NCI-H187 treated with DMSO at 0.1 percent for 48 hours (cell line): ENCODE measurements around the gene HDAC8.
"Not testable (repeated sequence)": the region's sequence is repeated elsewhere in the genome, so short reads cannot be mapped to it uniquely, and the experiment has no call there.

Experiments
- DNase-seq: peaks from one replicate; lab custom pipeline; 2025; lab: John Stamatoyannopoulos, UW

Gene HDAC8

DNA sequence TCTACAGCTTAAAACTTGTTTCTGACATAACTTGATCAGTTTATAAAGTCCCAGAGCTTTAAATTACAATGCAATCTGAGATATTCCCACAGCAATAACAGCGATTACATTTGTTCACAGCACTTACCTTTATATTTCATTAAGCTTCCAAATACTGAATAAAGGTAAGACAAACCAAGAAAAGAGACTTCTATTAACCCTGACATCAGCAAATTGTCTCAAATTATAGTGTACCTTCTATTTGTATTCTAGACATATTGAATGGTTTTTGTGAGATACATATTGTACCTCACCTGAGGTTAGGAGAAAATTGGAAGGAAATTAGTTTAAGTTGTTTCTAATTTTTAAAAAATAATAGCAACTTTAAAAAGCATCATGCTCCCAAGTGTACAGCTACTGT, 111.9 kb downstream of the HDAC8 start:
- no peak for DNase-seq

- DNase-seq = not testable (repeated sequence)
These were observed 123.6 kb downstream of the HDAC8 start for GRCh38 chrX:72449034-72449433.

DNA sequence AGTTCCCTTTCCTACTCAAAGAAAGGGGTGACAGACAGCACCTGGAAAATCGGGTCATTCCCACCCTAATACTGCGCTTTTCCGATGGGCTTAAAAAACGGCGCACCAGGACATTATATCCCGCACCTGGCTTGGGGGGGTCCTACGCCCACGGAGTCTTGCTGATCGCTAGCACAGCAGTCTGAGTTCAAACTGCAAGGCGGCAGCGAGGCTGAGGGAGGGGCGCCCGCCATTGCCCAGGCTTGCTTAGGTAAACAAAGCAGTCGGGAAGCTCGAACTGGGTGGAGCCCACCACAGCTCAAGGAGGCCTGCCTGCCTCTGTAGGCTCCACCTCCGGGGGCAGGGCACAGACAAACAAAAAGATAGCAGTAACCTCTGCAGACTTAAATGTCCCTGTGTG, 131.9 kb downstream of the HDAC8 start:
- not testable (repeated sequence) for DNase-seq

DNA sequence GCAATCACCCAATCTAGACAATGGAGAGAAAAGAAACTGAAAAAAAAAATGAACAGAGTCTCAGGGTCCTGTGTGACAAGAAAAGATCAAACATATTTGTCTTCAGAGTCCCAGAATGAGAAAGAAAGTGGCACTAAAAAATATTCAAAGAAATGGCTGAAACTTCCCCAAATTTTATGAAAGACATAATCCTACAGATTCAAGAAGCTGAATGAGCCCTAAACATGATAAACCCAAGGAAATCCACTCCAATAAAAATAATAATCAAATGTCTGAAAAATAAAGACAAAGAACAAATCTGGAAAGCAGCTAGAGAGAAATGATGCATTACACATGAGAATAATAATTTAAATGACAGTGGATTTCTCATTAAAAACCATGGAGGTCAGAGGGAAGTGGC, 136.6 kb downstream of the HDAC8 start:
- no peak for DNase-seq

DNA sequence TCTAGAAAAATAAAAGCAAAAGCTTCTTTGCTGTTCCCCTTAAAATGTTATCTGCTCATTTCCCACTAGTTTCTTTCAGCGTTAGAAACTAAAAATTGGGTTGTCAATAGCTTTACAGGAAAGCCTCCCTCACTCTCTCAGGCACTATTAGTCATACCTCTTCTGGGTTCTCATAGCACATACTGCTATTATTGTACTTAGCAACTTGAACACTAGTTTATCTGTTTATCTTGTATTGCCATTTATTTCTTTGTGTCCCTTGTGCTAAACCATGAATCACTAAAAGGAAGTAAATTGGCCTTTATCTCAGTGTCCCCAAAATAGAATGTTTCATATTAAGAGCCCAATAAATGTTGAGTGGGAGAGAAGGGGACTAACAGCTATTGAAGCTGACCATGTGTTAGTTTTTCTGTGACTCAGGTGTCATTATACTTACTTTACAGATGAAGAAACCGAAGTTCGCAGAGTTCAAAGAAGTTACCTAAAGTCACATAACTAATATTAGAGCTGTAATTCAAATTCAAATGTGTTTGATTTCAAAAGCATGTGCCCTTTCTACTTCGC, 142.2 kb downstream of the HDAC8 start:
- DNase-seq = no peak

- DNase-seq = no peak
These were observed 150.8 kb downstream of the HDAC8 start for GRCh38 chrX:72421797-72422196.

DNA sequence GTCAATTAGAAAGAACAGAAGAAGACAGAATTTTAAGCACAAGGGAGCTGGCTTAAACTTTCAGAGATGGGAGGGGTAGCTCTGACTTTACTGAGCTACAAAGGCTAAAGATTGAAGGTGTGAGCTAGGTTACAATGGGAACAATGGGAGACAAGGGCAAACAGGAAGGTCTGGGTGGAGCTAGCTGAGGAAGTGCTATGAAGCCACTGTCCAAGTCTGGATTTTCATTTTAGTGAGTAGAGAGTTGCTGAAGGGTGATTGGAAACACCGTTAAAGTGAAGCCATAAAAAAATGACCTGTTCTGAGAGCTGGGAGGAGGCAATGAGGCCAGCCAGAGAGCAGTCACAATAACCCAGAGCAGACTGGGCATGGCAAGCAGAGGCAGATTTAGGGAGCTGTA, 162.7 kb downstream of the HDAC8 start:
- no peak for DNase-seq

GRCh38 chrX:72408885-72409284, 163.8 kb downstream of the HDAC8 start:
- DNase-seq = no peak

GRCh38 chrX:72405136-72405535, 167.5 kb downstream of the HDAC8 start:
- not testable (repeated sequence) for DNase-seq

DNA sequence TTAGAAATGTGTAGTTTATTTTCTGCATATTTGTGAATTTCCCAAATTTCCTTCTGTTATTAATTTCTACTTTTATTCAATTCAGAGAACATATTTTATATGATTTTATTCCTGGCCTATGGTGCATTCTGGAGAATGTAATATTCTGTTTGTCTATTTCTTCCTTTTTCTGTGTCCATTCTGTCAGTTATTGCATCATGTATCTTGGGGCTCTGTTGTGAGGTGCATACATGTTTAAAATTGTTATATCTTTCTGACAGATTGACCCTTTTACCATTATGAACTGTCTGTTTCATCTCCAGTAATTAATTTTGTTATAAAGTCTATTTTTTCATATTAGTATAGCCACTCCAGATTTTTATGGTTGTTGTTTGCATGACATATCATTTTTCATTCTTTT, 170.0 kb downstream of the HDAC8 start:
- DNase-seq = no peak

GRCh38 chrX:72399816-72400215, 172.8 kb downstream of the HDAC8 start:
- no peak for DNase-seq

DNA sequence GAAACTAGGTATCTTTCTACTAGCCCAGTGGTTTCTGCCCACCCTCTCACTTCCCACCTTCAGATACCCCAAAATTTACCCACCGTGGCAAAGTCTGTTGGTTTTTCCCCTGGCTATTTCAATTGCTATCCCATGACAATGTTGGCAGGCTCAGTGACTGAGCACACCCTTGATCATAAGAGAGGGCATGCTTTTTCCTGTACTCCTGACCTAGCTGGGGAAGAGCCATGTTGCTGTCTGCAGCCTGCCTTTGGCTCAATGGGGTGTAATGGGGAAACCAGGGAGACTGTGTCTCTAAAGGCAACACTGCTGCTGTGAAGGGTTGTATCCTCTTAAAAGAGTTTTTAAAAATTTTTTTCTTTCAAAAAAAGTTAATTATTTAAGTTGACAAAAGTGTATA, 176.5 kb downstream of the HDAC8 start:
- DNase-seq = no peak

DNA sequence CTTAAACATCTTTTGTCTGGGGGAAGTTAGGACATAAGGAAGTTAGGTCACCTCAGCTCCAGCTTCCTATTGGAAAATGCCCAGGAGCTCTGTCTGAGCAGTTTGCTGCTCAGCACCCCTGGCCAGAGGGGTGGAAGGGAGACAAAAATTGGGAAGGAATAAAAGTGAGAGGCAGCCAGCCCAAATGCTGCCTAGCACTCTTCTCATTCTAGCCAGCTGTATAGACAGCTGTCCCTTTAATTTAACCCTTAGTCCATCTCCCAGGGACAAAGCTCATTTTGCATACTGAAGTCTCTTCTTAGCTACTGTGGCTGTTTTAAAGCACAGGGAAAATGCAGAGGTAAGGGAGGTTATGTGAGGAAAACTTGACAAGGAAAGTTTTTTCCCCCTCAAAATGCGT, 177.4 kb downstream of the HDAC8 start:
- DNase-seq = no peak

DNA sequence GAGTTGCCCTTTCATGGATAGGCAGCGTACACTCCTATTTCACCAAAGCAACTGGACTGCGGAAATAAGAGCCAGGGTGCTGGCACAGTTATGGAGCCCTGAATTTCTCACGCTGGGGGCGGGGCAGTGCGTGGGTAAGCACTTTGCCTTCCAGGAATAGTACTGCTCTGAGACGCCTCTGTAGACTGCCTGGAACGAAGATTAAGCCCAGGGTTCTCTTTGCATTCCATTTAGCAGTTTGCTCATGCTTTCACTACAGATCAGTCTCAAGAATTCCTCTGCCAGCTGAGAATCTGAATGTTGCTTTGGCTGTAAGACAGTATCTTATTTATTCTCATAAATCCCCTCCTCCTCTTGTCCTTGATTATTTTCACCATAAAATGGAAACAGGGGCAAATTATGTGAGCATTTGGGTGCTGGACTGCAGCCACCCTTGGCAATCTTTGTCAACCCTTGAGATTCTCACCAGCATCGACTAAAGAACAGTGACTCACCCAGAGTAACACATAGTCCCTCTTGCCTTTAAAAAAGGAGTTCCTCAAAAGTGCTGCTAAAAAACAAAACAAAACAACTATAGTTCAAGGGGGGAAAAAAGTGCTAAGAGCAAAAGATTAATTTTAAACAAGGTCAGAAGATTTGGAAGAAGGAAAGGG, 178.0 kb downstream of the HDAC8 start:
- DNase-seq = no peak

DNA sequence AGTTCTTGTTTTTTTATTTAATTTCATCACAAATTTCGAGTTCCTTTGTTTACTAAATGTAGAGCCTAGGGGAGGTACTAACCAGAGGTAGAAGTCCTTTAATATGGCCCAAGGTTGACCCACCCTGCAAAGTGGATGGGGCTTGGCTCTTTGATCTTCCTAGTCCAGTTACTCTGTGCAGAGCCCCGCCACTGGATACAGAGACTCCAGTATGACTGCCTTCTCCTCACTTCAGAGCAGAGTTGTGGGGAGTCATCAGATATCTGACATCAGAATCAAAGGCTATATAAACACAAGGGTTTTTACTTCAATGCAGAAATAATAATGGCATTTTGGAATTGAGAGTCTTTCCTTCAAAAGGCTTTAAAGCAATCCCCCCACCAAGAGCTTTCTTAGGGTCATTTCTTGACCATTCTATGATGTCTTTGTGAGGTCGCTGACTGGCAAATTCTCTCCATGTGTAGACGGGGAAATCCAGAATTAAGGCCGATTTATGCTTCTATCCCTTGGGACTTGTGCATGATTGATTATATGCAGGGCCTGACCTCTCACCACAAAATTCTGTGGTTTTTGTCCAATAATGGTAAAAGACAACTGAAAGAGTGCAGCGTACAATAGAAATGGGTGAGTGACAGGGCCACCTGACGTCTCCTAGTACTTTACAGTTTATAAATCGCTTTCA, 178.7 kb downstream of the HDAC8 start:
- DNase-seq = no peak

GRCh38 chrX:72392816-72393800, 179.5 kb downstream of the HDAC8 start:
- no peak for DNase-seq

- DNase-seq = no peak
These were observed 180.6 kb downstream of the HDAC8 start for GRCh38 chrX:72392042-72392441.

DNA sequence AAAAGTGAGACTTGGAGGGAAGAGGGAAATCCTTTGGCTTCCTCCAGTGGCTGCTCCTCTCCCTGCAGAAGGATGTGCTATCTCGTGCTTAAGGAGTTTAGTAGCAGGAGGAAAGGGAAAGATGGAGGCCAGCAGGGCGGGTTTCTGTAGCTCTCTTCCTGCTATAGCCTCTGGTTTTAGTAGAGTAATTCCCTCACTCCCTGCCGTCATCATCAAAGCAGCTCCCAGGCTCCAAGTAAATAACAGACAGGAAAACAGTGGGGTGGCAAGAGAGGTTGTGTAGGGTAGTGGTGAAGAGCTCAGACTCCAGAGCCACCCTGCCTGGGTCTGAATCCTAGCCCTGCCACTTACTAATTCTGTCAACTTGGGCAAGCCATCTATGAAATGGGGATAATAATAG, 185.4 kb downstream of the HDAC8 start:
- no peak for DNase-seq

DNA sequence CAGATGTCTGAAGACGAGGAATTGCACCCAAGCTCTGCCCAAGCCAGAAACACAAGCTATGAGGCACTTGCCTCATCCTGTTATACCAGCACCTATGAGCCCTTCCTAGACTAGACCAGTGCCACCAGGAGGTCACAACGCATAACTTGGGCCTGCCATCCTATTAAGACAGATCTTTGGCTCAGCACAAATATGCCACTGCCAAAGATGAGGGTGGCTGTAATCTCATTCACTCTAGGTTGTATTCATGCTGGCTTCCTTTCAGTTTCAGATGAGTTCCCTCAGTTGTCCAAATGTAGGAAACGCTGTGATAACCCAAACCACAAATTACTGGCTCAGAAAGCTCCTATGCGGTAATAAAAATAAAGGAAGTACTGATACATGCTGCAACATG, 190.4 kb downstream of the HDAC8 start:
- DNase-seq = no peak

GRCh38 chrX:72381439-72382201, 191.0 kb downstream of the HDAC8 start:
- no peak for DNase-seq

- no peak for DNase-seq
These were observed 196.5 kb downstream of the HDAC8 start for GRCh38 chrX:72376124-72376523.

DNA sequence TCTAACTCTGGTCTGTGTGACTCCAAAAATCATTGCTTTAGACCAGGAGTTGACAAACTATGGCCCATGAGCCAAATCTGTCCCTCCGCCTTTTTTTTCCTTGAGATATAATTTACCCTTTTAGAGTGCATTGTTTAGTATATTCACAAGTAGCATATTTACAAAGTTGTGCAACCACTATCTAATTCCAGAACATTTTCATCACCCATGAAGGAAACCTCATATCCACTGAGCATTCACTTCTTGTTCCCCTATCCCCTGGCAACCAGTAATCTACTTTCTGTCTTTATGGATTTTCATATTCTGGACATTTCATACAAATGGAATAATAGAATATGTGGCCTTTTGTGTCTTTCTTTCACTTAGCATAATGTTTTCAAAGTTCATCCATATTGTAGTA, 199.5 kb downstream of the HDAC8 start:
- no peak for DNase-seq
